ENCODE data around the gene FTCDNL1.

The FTCDNL1 gene

GRCh38 chr2:199850718-199851500, at the start of gene FTCDNL1:
Gene FTCDNL1, minus strand, starts transcription at chr2:199851192. Its CDS starts 2,230 bp downstream, at chr2:199848962.
- peak in 49 of 51 donors; percentile 45 to 88 (median 71) for DNase-seq

- no peak for DNase-seq
Observed at GRCh38 chr2:199896617-199897016, 45.6 kb upstream of the FTCDNL1 start.

GRCh38 chr2:199895406-199895805, 44.4 kb upstream of the FTCDNL1 start:
- no peak for DNase-seq

- DNase-seq, result no peak
Observed at GRCh38 chr2:199883474-199884212, 32.7 kb upstream of the FTCDNL1 start.

- DNase-seq, result no peak
Observed at GRCh38 chr2:199882667-199883066, 31.7 kb upstream of the FTCDNL1 start.

GRCh38 chr2:199875400-199875799, 24.4 kb upstream of the FTCDNL1 start:
- DNase-seq, result no peak

- DNase-seq, result no peak
Observed at GRCh38 chr2:199874209-199874608, 23.2 kb upstream of the FTCDNL1 start.

- no peak for DNase-seq
Observed at GRCh38 chr2:199870581-199870980, 19.6 kb upstream of the FTCDNL1 start.

GRCh38 chr2:199869653-199870052, 18.7 kb upstream of the FTCDNL1 start:
- no peak for DNase-seq

- no peak for DNase-seq
Observed at GRCh38 chr2:199869227-199869541, 18.2 kb upstream of the FTCDNL1 start.

GRCh38 chr2:199868431-199869226, 17.6 kb upstream of the FTCDNL1 start:
- no peak for DNase-seq

GRCh38 chr2:199865905-199866304, 14.9 kb upstream of the FTCDNL1 start:
- no peak for DNase-seq

- DNase-seq, result no peak
Observed at GRCh38 chr2:199862788-199863187, 11.8 kb upstream of the FTCDNL1 start.

- DNase-seq, result peak in 1 of 51 donors; percentile 16
Observed at GRCh38 chr2:199861132-199861774, 10.3 kb upstream of the FTCDNL1 start.

GRCh38 chr2:199855812-199856211, 4.8 kb upstream of the FTCDNL1 start:
- no peak for DNase-seq

- DNase-seq, result peak in 1 of 51 donors; percentile 8
Observed at GRCh38 chr2:199851883-199852282, 891 bp upstream of the FTCDNL1 start.

GRCh38 chr2:199851501-199851810, 464 bp upstream of the FTCDNL1 start:
- DNase-seq, result no peak

GRCh38 chr2:199850218-199850717, 724 bp downstream of the FTCDNL1 start:
- DNase-seq, result peak in 1 of 51 donors; percentile 53

- no peak for DNase-seq
Observed at GRCh38 chr2:199848389-199849130, 2.4 kb downstream of the FTCDNL1 start.

- DNase-seq, result no peak
Observed at GRCh38 chr2:199847181-199847864, 3.7 kb downstream of the FTCDNL1 start.
